ENCODE data around the gene VPS13D.

GRCh38 chr1:12477936-12478611 is 248.2 kb downstream of the VPS13D start:
- TF ChIP-seq CTCF (conservative IDR thresholded peaks at IDR 0.05; ENCODE audit: low read depth, low read length) (no peak), EZH2phosphoT487 (IDR thresholded peaks at IDR 0.05; ENCODE audit: borderline replicate concordance, low read length) (peak; percentile 94)

Data from PC-3 (cell line).